Measurements from ENCODE around the gene TLCD2.

GRCh38 chr17:1709403-1709951 lies 700 bp downstream of the TLCD2 start:
- TF ChIP-seq, protein P1, sequence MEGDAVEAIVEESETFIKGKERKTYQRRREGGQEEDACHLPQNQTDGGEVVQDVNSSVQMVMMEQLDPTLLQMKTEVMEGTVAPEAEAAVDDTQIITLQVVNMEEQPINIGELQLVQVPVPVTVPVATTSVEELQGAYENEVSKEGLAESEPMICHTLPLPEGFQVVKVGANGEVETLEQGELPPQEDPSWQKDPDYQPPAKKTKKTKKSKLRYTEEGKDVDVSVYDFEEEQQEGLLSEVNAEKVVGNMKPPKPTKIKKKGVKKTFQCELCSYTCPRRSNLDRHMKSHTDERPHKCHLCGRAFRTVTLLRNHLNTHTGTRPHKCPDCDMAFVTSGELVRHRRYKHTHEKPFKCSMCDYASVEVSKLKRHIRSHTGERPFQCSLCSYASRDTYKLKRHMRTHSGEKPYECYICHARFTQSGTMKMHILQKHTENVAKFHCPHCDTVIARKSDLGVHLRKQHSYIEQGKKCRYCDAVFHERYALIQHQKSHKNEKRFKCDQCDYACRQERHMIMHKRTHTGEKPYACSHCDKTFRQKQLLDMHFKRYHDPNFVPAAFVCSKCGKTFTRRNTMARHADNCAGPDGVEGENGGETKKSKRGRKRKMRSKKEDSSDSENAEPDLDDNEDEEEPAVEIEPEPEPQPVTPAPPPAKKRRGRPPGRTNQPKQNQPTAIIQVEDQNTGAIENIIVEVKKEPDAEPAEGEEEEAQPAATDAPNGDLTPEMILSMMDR (IDR thresholded peaks at IDR 0.05) = no peak
- no peak for TF ChIP-seq POLR2A (IDR thresholded peaks at IDR 0.05)

Data from breast epithelium (tissue), 3 donors.